Non-pigmented ciliary epithelial cell (primary cell): ENCODE data around the gene PGBD4.

ENCODE experiments used
- DNase-seq: peaks from one replicate; pipeline ENCODE4 v3.0.0-alpha.2; 2010; ENCODE audit warnings: low read depth

PGBD4 gene

GRCh38 chr15:34101366-34102174 is at the start of gene PGBD4, which contains the start of gene EMC7:
TSS of gene PGBD4 (plus strand) at chr15:34102083. CDS start at chr15:34102532, 449 bp downstream.
TSS of gene EMC7 (minus strand) at chr15:34101862. CDS start at chr15:34101839, 23 bp downstream.
- peak; percentile 98 for DNase-seq

- DNase-seq, result no peak
Observed at GRCh38 chr15:34054081-34054707, 47.7 kb upstream of the PGBD4 start.

GRCh38 chr15:34055868-34056595 is 45.9 kb upstream of the PGBD4 start:
- peak; percentile 79 for DNase-seq

- no peak for DNase-seq
Observed at GRCh38 chr15:34056911-34057310, 45.0 kb upstream of the PGBD4 start.

- no peak for DNase-seq
Observed at GRCh38 chr15:34059476-34059875, 42.4 kb upstream of the PGBD4 start.

- no peak for DNase-seq
Observed at GRCh38 chr15:34059946-34060345, 41.9 kb upstream of the PGBD4 start.

GRCh38 chr15:34064438-34064837 is 37.4 kb upstream of the PGBD4 start:
- no peak for DNase-seq

- DNase-seq, result no peak
Observed at GRCh38 chr15:34065261-34065660, 36.6 kb upstream of the PGBD4 start.

- no peak for DNase-seq
Observed at GRCh38 chr15:34065941-34066340, 35.9 kb upstream of the PGBD4 start.

- DNase-seq, result no peak
Observed at GRCh38 chr15:34070003-34070402, 31.9 kb upstream of the PGBD4 start.

- no peak for DNase-seq
Observed at GRCh38 chr15:34076785-34077184, 25.1 kb upstream of the PGBD4 start.

- DNase-seq, result no peak
Observed at GRCh38 chr15:34078900-34079299, 23.0 kb upstream of the PGBD4 start.

GRCh38 chr15:34079904-34080303 is 22.0 kb upstream of the PGBD4 start:
- no peak for DNase-seq

- DNase-seq, result no peak
Observed at GRCh38 chr15:34084086-34084485, 17.8 kb upstream of the PGBD4 start.

- DNase-seq, result no peak
Observed at GRCh38 chr15:34085746-34086145, 16.1 kb upstream of the PGBD4 start.

- DNase-seq, result no peak
Observed at GRCh38 chr15:34099914-34100313, 2.0 kb upstream of the PGBD4 start.

- no peak for DNase-seq
Observed at GRCh38 chr15:34102175-34102925, 467 bp downstream of the PGBD4 start.

- DNase-seq, result no peak
Observed at GRCh38 chr15:34106423-34106822, 4.5 kb downstream of the PGBD4 start.

- DNase-seq, result no peak
Observed at GRCh38 chr15:34107315-34107714, 5.4 kb downstream of the PGBD4 start.

GRCh38 chr15:34109797-34110663 is 8.1 kb downstream of the PGBD4 start:
- no peak for DNase-seq

- DNase-seq, result no peak
Observed at GRCh38 chr15:34111488-34111887, 9.6 kb downstream of the PGBD4 start.
